ENCODE results near the gene SH3RF3.

The SH3RF3 gene

DNA sequence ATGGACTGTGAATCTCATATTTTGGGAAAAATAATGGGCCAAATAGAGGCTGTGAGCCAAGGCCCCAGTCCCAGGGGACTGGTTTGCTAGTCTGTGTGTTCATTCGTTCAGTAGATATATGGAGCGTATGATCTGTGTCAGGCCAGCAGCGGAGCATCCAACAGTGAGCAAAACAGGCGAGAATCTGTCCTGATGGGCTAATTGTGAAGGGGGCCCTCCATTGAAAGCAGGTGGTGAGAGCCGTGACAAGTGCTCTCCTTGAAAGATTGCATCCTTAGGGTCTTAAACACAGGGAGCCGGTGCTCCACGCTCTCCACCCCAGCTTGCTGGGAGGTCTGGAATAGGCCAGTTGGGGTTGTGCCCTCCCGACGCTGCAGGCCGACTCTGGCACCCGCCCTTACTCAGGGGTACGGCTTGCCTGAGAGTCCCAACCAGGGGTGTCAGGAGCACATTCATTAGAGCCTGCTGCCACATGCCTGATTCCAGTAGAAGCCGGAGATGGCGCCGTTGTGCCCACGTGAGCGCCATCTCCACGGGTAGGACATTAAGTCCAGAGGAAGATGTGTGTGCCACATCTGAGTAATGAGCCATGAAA lies 213.3 kb downstream of the SH3RF3 start:
- DNase-seq, result no peak

GRCh38 chr2:109342930-109343329 lies 213.9 kb downstream of the SH3RF3 start:
- no peak for DNase-seq

- no peak for DNase-seq
These were observed 214.5 kb downstream of the SH3RF3 start for GRCh38 chr2:109343460-109343859.

DNA sequence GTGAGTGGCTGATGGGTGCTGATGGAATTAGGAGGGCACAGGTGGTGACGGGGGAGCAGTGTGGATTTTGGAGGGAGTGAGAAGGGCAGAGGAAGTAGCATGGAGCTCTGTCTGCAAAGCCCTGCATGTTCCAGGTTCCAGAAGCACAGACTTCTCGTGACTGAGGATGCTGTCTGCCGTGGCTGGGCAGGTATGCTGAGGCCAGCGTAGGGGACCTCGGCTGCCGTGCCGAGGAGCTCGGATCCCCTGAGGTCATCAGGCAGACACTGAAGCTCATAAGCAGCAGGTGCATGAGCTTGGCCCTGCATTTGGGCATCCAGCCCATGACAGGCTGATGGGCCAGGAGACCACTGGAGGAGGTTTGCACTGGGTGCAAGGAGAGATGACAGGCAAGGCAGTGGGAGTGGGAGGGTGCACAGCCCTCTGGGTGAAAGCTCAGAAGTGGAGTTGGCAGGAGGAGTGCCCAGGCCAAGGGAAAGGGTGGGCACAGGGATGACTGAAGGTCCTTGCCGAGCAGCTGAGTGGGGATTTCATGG lies 215.3 kb downstream of the SH3RF3 start:
- no peak for DNase-seq

DNA sequence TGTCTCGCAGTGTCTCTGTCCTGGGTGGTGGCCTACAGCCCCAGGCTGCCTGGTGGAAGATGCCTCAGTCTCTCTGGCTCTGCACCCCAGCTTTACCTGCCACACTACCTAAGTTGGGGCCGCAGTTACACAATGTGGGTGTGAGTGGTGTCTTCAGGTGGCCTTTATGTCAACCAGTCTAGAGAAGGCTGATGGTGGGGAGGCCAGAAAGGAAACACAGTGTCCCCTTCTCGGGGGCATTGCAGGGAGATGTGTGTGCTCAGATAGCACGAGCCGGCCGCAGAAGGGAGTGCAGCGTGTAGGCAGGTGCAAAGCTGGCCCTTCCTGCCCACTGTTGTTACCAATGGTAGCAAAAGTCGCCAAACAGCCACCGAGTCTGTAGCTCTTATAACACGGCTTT lies 216.1 kb downstream of the SH3RF3 start:
- no peak for DNase-seq

- DNase-seq, result no peak
These were observed 216.9 kb downstream of the SH3RF3 start for GRCh38 chr2:109345653-109346480.

- no peak for DNase-seq
These were observed 217.7 kb downstream of the SH3RF3 start for GRCh38 chr2:109346601-109347228.

DNA sequence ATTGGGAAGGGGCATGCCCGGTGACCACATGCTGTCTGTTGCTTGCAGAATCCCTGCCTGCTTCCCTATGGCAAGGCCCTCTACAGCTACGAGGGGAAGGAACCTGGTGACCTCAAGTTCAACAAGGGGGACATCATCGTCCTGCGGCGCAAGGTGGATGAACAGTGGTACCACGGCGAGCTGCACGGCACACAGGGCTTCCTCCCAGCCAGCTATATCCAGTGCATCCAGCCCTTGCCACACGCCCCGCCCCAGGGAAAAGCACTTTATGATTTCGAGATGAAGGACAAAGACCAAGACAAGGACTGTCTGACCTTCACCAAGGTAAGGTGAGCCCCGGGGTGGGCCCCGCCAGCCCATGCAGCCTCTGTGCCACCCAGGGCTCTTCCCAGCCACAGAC lies 218.6 kb downstream of the SH3RF3 start:
- no peak for DNase-seq

DNA sequence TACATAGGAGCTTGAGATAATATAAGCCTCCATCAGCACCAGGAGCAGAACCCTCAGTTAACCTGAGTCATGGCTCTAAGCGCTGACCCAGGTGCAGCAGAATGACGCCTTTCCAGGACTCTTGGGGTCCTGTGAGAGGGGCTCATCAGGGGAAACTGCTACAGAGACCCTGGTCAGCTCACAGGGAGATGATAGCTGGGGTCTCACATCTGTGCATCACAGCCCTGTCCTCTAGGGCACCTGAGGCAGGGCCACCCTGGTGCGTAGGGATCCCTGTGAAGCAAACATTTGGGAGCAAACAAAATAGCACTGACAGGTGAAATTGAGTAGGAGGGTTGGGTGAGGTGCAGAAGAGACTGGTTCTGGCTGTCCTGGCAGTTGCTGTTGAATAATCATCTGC lies 219.2 kb downstream of the SH3RF3 start:
- DNase-seq, result no peak

- DNase-seq, result peak in 3 of 5 experiments; percentile 20 to 92 (median 41)
These were observed 219.9 kb downstream of the SH3RF3 start for GRCh38 chr2:109348671-109349502.

- DNase-seq, result no peak
These were observed 220.8 kb downstream of the SH3RF3 start for GRCh38 chr2:109349503-109350465.

GRCh38 chr2:109350526-109350925 lies 221.5 kb downstream of the SH3RF3 start:
- no peak for DNase-seq

DNA sequence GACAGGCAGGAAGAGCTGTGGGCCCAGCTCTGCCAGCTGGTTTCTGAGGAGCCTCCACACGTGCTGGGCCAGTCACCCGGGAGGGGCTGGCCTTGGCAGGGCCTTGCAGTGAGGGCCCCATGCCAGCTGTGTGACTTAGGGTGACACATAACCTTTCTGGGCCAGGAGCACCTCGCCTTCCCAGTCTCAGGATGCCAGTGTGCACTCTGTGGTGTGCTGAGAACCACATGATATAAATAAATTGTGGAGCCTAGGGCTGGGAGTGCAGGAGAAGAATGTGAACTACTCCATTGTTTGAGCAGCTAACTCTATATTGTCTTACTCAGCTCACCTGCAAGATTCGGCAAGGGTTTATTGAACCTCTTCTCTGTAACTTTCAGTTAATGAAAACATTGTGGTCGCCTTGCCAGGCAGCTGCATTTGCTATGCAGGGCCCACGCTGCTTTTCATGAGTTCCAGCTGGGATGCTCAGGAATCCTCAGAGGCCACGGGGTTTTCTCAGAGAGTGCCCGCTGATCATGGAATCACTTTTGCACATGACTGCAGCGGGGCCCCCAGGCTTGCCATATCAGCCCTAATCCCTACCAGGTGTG lies 222.3 kb downstream of the SH3RF3 start:
- DNase-seq, result peak in 1 of 5 experiments; percentile 33

GRCh38 chr2:109352056-109352897 lies 223.3 kb downstream of the SH3RF3 start:
- no peak for DNase-seq

- no peak for DNase-seq
These were observed 224.1 kb downstream of the SH3RF3 start for GRCh38 chr2:109352898-109353689.

DNA sequence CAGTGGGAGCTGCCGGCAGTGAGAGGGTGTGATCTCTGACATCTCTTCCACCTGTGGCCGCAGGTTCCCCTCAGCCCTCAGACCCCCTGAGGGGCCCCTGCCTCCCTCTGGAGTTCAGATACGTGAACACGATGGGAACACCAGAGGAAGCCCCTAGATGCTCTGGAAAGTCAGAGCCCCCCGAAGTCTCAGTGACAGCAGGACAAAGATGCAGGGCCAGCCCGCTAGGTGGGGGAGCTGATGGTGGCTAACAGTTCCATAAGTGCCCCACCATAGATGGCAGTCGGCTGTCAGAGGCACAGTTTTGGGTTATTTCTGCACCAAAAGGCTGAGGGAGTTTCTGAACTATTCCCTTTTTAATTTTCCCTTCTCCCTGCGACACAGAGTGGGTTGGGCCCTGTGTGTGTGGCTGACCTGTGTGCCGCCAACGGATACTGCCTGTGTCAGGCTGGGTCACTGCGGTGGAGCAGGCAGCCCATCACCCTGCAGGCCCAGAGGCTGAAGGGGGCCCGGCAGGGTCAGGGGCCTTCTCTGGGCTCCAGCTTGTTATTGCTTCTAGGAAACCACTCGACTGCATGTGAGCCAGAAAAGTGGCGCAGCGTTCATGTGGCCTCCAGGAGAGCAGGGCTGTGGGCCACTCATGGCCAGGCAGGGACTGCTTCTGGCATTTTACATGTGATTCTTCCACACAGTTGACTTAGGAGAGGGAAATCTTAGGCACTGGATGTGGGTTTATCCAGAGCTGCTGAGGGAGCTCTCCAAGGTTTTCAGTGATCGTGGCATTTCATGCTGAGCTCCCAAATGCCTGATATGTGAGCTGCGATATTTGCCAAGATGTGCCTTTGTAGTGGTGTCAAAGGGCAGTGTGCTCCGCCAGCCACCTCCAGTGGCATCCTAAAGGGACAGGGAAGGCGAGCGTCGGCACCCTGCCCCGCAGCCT lies 225.1 kb downstream of the SH3RF3 start:
- no peak for DNase-seq

- peak in 1 of 5 experiments; percentile 17 for DNase-seq
These were observed 226.3 kb downstream of the SH3RF3 start for GRCh38 chr2:109355192-109355843.
